ENCODE data around the gene CPA5.
A peak's percentile ranks its signal among the peaks of the same experiment; 100 is the strongest.
"Not testable (repeated sequence)": the region's sequence is repeated elsewhere in the genome, so short reads cannot be mapped to it uniquely, and the experiment has no call there.

CPA5 gene

GRCh38 chr7:130359276-130359857, 14.8 kb downstream of the CPA5 start:
- no peak for DNase-seq (ENCODE audit: low read depth in 2 of 2)

- DNase-seq (ENCODE audit: low read depth in 2 of 2): no peak
Measured at GRCh38 chr7:130360518-130360917, 15.9 kb downstream of the CPA5 start.

GRCh38 chr7:130361681-130362080, 17.1 kb downstream of the CPA5 start:
- DNase-seq (ENCODE audit: low read depth in 2 of 2): no peak

GRCh38 chr7:130362251-130362816, 17.7 kb downstream of the CPA5 start:
- DNase-seq (ENCODE audit: low read depth in 2 of 2): no peak

- DNase-seq (ENCODE audit: low read depth in 2 of 2): peak; percentile 50 to 62
Measured at GRCh38 chr7:130363026-130363847, 18.6 kb downstream of the CPA5 start.

GRCh38 chr7:130364451-130364850, 19.8 kb downstream of the CPA5 start:
- DNase-seq (ENCODE audit: low read depth in 2 of 2): no peak

- no peak for DNase-seq (ENCODE audit: low read depth in 2 of 2)
Measured at GRCh38 chr7:130365088-130365487, 20.5 kb downstream of the CPA5 start.

GRCh38 chr7:130365511-130366441, 21.2 kb downstream of the CPA5 start:
- no peak for DNase-seq (ENCODE audit: low read depth in 2 of 2)

GRCh38 chr7:130366564-130366963, 21.9 kb downstream of the CPA5 start:
- DNase-seq (ENCODE audit: low read depth in 2 of 2): no peak

- no peak for DNase-seq (ENCODE audit: low read depth in 2 of 2)
Measured at GRCh38 chr7:130367088-130367755, 22.6 kb downstream of the CPA5 start.

- DNase-seq (ENCODE audit: low read depth in 2 of 2): no peak
Measured at GRCh38 chr7:130367836-130368746, 23.5 kb downstream of the CPA5 start.

- no peak for DNase-seq (ENCODE audit: low read depth in 2 of 2)
Measured at GRCh38 chr7:130369110-130369711, 24.6 kb downstream of the CPA5 start.

GRCh38 chr7:130369831-130370550, 25.4 kb downstream of the CPA5 start:
- DNase-seq (ENCODE audit: low read depth in 2 of 2): no peak

GRCh38 chr7:130371046-130371445, 26.4 kb downstream of the CPA5 start:
- no peak for DNase-seq (ENCODE audit: low read depth in 2 of 2)

- no peak for DNase-seq (ENCODE audit: low read depth in 2 of 2)
Measured at GRCh38 chr7:130372402-130373165, 28.0 kb downstream of the CPA5 start.

- DNase-seq (ENCODE audit: low read depth in 2 of 2): no peak
Measured at GRCh38 chr7:130374507-130374906, 29.9 kb downstream of the CPA5 start.

GRCh38 chr7:130376461-130376860, 31.8 kb downstream of the CPA5 start:
- DNase-seq (ENCODE audit: low read depth in 2 of 2): not testable (repeated sequence)

- no peak for DNase-seq (ENCODE audit: low read depth in 2 of 2)
Measured at GRCh38 chr7:130377178-130377577, 32.6 kb downstream of the CPA5 start.

Data from stimulated activated CD4-positive, alpha-beta T cell treated with anti-CD3 and anti-CD28 coated beads, Interleukin-4, amount 100 ng/mL, for 48 hours (primary cell).